ENCODE data around the gene MGAT2.
"Not testable (repeated sequence)": the region's sequence is repeated elsewhere in the genome, so short reads cannot be mapped to it uniquely, and the experiment has no call there.

MGAT2 gene

DNA sequence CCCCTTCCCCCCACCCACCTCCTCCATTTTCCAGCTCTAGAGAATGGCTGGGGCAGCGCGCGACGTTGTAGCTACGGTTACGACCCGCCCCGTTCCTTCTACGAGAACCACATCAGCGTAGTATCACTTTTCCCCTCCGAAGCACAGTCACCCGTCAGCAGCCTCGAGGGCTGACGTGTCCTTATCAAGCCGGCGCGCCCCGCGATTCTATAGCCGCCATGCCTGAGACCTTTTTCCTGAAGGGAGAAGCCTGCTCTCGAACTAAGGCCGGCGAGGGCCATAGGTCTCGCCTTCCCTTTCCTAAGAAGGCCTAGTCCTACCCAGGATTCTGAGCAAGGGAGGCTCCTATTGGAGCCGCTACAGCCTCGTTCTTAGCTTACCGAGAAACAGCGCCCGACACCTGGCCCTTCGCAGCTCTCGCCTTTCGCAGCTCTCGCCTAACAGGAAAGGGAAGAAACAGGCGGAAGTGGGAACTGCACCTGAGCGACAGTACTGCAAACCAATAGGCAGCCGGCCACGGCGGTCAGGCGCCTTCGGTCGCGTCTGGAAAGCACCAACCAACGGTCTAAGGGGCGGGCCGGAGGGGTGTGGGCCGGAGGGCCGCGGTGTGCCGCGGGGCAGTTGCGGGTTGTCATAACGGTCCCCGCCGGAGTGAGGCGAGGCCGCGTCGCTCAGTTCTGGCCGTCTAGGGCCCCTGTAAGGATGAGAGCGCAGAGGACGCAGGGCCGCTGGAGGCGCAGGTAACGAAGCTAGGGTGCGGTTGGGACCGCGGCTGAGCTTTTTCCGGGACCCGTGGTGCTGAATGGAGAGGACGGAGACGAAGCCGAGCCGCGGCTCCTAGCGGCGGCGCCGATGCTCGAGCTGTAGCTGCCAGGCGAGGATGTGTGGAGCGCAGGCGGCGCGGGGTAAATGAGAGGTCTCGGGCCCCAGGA lies at the start of gene MGAT2, which contains the start of gene RPL36AL:
MGAT2 (plus strand) TSS at position 618 of the 932 bp plus-strand sequence. CDS start 470 bp downstream, outside the sequence.
RPL36AL (minus strand) TSS at position 445 of the 932 bp plus-strand sequence. CDS start 1,522 bp downstream, outside the sequence.
- DNase-seq = peak; percentile 99

DNA sequence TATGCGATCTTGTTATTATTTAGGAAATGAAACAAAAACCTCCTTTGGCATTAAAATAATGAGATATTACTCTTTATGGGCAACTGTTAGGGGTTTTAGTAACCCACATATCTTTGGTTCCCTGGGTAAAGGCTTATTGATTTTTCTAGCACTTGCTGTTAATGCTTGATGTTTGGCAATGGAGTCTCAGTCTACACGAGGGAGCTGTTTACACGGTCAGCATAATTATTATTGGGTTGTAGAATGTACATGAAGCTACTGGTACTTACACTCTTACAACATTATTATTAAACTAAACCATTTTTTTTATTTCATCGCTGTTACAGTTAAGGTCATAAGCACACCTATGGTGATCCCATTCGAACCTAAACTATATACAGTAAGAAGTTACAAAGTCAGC lies 46.6 kb upstream of the MGAT2 start:
- no peak for DNase-seq

DNA sequence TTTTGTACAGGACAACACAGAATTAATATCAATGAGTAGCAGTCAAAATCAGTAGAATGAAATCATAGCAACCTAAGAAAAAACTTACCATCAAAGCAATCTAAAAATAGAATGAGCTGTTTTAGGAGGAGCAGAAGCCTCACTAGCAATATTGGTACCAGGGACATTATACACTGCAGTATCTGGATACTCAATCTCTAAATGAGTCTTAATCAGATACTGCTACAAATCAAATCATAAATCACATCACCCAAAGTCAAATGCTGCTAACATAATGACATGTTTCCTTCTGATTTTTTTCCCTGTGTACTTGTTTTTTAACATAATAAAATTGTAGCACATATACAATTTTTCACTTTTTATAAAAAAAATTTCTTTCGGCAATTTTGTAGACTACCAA lies 42.5 kb upstream of the MGAT2 start:
- no peak for DNase-seq

DNA sequence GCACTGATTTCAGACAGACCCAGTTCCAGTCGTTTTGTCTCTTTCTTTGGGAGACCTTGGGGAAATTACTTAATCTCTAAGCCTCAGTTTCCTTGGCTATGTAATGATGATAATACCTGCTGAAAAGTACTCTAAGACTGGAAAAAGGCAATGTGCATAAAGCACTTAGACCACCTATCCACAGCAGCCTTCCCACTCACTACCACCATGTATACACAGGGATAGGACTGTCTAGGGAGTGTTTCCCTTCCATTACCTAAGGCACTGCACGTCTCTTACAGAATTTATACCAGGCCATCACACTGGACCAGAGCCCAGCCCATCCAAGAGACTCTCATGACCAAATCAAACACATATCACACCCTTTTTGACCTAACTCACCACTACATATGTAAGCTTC lies 40.8 kb upstream of the MGAT2 start:
- DNase-seq = no peak

DNA sequence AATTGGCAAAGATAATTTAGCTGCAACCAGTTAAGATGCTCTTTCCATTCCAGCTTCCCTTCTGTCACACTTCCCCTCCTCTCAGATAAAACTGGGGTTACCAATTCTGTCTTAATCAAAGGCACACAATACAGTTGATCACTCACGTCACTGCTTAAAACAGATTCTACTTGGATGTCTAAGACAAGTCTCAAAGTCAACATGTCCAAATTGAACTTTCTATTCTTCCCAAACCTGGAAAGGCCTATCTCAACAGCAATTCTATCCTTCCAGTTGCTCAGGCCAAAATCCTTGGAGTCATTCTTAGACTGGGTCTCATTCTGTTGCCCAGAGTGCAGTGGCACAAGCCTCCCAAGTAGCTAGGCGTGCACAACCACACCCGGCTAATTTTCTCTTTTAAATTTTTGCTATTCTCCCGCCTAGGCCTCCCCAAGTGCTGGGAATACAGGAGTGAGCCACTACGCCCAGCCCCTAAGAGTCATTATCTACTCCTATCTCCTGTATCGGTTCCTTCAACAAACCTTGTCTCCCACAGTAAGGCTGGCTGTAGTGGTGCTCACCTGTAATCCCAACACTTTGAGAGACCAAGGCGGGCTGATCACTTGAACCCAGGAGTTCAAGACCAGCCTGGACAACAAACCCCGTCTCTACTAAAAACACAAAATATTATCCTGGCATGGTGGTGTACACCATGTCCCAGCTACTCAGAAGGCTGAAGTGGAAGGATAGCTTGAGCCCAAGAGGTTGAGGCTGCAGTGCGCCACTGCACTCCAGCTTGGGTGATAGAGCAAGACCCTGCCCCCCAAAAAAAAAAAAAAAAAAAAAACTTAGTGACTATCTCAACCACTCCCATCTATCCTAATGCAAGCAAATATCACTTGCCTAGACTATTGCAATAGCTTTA lies 39.1 kb upstream of the MGAT2 start:
- DNase-seq = no peak

DNA sequence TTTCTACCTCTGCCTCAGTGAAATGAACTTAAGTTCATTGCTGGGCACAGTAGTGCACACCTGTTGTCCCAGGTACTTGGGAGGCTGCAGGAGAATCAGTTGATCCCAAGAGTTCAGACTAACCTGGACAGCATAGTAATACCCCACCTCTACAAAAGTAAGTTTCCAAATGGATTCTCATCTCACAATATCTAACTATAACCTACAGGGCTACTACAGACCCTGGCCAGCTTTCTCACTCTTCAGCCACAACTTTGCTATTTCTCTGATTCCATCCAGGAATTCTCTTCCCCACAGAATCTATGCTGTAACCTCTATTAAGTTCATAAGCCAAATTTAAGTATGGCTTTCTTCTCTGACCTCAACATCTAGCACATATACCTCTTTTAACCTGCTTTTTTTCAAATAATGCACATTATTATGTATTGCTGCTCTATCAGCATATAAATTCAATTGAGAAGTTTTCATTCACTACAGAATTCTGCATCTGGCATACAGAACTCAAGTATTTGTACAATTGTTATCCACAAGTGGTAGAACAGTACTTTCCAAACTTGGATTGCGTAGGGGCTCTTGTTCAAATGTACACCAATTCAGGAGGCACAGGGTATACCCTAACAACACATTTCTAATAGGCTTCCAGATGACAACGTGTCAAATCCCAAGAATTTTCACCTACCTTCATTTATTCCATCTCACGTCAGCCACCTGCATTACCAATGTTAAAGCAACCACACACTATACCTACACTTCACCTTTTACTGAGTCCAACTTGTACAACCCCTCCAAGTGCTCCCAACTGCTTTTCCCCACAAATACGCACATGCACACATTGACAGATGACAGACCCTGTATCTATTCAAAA lies 38.3 kb upstream of the MGAT2 start:
- DNase-seq = no peak

DNA sequence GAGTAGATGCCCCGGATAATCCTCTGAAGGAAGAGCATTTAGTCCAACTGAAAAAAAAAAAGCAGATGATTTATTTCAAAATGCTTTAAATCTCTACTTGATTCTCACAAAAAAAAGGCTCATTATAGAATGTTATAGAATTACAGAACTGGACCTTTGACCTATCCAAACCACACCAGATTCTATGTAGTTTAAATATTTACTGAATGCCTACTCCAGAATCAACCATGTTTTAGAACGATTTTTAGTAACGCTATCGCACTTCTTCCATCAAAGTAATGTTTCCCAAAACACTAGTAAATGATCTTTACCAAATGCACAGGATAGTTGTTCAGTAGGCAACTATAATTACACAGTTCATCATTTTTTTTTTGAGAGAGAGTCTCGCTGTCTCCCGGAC lies 37.0 kb upstream of the MGAT2 start:
- DNase-seq = no peak

DNA sequence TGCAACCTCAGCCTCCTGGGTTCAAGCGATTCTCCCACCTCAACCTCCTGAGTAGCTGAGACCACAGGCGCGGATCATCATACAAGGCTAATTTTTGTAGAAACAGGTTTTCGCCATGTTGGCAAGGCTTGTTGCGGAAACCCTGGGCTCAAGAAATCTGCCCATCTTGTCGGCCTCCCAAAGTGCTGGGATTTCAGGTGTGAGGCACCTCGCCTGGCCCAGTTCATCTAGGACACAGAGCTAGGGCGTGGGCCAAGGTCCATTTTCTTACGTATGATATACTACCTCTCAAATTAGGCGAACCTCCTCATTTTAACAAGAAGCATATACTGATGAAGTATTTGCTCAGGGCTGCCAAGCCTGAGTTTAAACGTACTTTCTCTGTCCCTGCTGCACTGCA lies 36.5 kb upstream of the MGAT2 start:
- no peak for DNase-seq

DNA sequence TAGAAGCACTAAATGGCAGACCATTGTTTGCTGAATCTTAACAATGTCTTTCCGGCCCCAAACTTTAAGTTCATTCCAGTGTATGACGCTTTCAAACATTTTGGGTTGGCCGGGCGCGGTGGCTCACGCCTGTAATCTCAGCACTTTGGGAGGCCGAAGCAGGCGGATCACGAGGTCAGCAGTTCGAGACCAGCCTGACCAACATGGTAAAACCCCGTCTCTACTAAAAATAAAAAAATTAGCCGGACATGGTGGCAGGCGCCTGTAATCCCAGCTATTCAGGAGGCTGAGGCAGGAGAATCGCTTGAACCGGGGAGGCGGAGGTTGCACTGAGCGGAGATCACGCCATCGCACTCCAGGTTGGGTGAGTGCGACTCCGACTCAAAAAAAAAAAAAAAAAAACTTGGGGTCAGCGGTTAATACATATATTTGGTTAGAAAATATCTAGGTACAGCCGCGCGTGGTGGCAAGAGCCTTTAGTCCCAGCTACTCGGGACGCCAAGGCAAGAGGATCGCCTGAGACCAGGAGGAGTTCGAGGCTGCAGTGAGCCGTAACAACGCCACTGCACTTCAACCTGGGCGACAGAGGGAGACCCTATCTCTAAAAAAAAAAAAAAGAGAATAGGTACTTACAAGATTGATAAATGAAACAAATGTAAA lies 35.5 kb upstream of the MGAT2 start:
- not testable (repeated sequence) for DNase-seq

DNA sequence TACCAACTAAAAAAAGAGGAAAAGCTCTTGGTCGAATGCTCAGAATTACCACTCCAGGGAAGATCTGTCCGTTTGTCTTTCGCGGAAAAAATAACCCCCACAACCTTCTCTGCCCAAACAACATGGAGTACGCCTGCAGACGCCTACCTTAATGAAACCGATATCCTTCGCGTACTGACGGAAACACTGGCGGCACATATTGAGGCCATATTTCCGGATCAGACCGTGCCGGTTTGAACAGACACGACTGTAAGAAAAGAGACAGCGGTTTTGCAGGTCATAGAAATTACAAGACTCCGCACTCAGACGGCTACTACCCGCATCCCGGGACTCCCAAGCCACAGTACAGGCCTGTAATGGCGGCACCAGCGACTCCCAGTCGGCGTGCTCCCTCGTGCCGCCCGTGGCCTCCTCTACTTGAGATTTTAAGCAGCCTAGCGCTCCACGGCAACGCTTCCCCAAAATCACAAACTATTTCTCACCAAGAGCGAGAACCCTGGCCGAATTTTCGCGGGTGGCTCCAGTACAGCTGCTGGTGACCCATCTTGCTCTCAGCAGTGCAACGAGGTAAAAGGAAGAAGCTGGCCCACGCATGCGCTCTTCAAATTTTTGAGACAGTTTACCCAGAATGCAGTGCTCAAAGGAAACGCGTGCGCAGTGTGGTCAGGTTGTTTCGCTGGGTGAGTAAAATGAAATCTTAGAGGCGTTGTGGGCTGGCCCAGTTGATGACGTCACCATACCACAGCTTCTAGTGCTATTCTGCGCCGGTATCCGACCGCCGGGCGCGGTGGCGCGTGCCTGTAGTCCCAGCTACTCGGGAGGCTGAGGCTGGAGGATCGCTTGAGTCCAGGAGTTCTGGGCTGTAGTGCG lies 34.6 kb upstream of the MGAT2 start, which contains the start of gene RPS29:
RPS29 (minus strand) TSS at position 578 of the 870 bp plus-strand sequence; CDS start at position 544, 34 bp downstream.
- peak; percentile 99 for DNase-seq

DNA sequence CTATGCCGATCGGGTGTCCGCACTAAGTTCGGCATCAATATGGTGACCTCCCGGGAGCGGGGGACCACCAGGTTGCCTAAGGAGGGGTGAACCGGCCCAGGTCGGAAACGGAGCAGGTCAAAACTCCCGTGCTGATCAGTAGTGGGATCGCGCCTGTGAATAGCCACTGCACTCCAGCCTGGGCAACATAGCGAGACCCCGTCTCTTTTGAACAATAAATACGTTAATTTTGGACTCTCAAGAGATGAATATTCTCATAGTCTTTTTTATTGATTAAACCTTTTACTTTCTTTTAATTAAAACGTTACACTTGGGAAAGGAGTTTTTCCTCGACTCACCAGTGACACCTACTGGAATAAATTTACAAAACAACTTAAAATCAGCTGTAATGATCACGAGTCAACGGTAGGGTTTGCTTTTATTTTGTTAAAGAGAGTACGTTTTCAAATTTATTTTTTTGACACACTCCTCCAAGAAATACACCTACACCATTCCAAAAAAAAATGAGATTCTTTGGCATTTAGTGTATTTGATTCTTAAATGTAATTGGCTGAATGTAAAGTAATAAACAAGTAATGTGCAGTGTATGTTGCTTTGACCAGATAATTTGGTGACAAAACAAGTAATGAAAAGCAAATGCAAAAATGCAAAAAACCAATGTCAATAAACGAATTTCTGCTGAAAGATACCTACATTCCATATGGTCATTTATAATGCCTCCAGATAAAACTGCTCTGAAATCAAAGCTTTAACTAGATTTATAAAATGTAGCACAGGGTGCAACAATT lies 33.7 kb upstream of the MGAT2 start:
- DNase-seq = no peak

DNA sequence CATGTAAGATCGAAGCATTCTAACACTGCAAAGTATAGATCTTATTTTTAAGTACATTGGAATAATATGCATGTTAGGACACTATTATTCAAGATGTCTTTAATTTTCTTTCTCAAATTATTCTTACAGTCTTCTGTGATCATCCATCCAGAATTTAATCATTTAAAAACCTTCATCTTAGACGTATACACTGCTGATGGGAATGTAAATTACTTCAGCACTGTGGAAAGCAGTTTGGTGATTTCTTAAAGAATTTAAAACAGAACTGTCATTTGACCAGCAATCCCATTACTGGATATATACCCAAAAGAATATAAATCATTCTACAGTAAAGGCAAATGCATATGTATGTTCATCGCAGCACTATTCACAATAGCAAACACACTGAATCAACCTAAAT lies 31.2 kb upstream of the MGAT2 start:
- DNase-seq = no peak

DNA sequence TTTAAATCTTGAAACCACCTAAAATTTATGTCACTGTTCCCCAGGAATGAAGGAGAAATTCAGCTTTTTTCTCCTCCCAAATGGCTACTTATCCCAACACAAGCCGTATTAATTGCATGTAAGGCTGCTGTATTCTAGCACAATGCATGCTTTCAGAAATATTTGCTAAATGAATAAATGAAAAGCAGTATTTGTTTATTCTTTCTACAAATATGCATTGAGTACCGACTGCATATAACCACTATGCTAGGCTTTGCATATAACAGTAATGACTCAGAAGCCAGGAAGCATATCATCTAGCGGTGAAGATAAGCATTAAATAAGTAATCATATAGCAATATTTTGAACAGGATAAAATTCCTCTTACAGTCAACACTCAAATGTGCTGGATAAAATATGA lies 27.6 kb upstream of the MGAT2 start:
- no peak for DNase-seq

DNA sequence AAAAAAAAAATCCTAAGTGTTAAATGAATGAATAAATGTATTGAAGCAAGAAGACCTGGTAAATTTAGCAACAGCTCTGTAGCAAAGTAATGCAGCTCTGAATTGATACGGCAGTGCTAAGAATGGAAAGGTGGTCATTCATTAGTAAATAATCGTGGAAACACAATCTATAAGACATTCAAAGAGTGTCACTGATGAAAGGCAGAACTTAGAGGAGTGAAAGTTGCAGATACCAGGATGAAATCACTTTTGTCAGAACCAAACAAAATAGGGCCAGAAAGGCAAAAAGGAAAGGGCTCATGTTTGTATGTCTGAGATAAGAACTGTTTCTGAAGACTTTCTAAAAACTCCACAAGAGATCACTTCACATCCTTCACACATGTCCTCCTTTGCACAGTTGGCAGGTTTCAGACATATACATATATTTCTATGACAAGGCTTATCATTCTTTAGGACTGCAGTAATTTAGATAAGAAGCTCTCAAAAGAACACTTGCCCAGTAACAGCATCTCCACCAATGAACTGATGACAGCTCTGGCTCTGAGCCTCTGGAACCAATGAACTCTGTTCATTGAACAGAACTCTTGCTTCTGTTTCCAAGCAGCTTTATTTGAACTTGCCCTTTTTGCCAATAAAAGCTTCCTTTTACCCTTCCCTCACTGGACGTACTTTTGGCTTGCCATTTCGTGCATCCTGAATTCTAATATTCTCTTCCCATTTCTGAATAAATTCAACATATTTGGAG lies 26.1 kb upstream of the MGAT2 start:
- DNase-seq = peak; percentile 43

DNA sequence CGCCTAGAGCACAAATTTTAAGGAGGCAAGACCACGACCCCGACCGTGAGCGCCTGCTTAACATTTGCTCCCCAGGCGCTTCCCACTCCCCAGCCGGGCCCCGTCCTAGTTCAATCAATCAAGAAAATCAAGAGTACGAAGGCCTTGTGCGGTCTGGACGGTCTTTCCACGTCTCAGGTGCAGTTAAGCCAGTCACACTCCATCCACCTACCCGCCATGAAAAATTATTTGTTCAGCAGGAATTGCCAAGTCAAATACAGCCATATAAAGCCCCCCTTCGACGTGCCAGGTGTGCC lies 22.5 kb upstream of the MGAT2 start:
- DNase-seq = no peak

DNA sequence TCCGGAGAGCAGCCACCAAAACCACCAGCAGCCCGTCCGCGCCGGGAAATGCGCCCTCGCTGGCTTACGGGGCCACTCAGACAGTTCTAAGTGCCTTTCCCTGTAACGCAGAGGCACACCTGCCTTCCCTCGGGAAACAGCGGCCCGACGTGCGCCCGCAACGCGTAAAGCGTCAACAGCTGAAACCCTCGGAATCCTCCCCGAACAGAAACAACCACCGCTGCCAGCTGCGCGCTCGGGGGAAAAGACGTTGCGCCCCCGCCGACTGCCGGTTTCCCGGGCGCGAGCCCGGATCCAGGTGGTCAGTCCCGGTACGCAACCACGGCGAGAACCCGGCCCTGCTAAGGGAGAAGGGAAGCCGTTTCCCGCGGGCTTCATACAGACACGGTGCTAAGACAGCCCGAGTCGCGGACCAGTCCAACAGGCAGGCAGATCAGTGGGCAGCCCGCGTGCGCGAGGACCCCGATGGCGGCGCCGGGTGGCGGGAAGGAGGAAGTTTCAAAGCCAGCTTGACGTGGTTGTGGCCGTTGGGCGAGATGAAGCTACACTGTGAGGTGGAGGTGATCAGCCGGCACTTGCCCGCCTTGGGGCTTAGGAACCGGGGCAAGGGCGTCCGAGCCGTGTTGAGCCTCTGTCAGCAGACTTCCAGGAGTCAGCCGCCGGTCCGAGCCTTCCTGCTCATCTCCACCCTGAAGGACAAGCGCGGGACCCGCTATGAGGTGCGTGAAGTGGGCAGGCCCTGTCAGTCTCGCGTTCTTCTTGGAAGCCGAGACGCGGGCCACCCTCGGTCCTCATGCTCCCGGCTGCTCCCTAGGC lies 21.9 kb upstream of the MGAT2 start, which contains the start of gene LRR1:
LRR1 (plus strand) TSS at position 456 of the 816 bp plus-strand sequence; CDS start at position 537, 81 bp downstream.
- DNase-seq = peak; percentile 93

DNA sequence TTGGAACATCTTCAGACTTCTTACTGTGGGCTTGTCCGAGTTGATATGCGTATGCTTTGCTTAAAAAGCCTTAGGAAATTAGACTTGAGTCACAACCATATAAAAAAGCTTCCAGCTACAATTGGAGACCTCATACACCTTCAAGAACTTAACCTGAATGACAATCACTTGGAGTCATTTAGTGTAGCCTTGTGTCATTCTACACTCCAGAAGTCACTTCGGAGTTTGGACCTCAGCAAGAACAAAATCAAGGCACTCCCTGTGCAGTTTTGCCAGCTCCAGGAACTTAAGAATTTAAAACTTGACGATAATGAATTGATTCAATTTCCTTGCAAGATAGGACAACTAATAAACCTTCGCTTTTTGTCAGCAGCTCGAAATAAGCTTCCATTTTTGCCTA lies 13.0 kb upstream of the MGAT2 start:
- DNase-seq = no peak

DNA sequence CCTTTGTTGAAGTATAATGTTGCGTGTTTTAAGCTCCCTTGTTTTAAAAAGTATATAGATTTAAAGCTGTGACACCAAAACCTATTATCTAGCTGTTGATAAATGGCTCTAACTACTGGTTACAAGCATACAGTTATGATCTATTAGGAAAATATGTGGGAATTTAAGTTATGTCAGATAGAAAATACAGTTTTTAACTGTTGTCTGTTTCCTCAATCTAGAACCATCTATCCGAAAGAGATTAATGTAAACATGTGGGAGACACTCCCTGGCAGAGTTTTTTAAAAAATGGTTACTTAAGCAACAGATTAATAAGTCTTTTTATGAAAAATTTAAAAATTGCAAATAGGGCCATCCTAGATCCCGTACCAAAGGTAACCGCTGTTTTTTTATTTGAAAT lies 8.3 kb upstream of the MGAT2 start:
- DNase-seq = no peak
